B cell (primary cell): Measurements from ENCODE around the gene ORMDL1.

Source experiments
- EZH2 ChIP-seq: IDR thresholded peaks from 2 replicates; pipeline ENCODE4 v1.6.1; 2012; ENCODE audit warnings: borderline replicate concordance, low read depth, mild to moderate bottlenecking, moderate library complexity, low read length; ENCODE audit not compliant: insufficient read depth, poor library complexity, severe bottlenecking
- TF ChIP-seq, protein P1 (sequence below): fragments of 200-600 bp; IDR thresholded peaks from one replicate; pipeline ENCODE4 v1.8.0; 2022; ENCODE audit warnings: antibody characterized with exemption, mild to moderate bottlenecking

- TF ChIP-seq, protein P1, sequence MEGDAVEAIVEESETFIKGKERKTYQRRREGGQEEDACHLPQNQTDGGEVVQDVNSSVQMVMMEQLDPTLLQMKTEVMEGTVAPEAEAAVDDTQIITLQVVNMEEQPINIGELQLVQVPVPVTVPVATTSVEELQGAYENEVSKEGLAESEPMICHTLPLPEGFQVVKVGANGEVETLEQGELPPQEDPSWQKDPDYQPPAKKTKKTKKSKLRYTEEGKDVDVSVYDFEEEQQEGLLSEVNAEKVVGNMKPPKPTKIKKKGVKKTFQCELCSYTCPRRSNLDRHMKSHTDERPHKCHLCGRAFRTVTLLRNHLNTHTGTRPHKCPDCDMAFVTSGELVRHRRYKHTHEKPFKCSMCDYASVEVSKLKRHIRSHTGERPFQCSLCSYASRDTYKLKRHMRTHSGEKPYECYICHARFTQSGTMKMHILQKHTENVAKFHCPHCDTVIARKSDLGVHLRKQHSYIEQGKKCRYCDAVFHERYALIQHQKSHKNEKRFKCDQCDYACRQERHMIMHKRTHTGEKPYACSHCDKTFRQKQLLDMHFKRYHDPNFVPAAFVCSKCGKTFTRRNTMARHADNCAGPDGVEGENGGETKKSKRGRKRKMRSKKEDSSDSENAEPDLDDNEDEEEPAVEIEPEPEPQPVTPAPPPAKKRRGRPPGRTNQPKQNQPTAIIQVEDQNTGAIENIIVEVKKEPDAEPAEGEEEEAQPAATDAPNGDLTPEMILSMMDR: no peak
- TF ChIP-seq EZH2: no peak
These were observed 13.8 kb upstream of the ORMDL1 start for GRCh38 chr2:189797902-189798301.
